Activated naive CD4-positive, alpha-beta T cell treated with anti-CD3 and anti-CD28 coated beads for 36 hours (primary cell): ENCODE results near the gene PKHD1. TPM values are rescaled to one million over a fixed set of nuclear protein-coding genes. Genes with fewer than 3 reads are reported as not detected.

ENCODE experiments used
- CTCF ChIA-PET: fragments of 350-600 bp; sonication (Branson Sonifier 250); formaldehyde crosslinking; loops from one replicate; lab custom pipeline; 2021; ENCODE audit warnings: antibody characterized with exemption; lab: Charles Lee
- DNase-seq: peaks from one replicate; pipeline ENCODE4 v3.0.0-alpha.2; 2020
- H3K27ac Mint-ChIP-seq: one replicate; pipeline ENCODE4 v1.8.0; 2021; ENCODE audit warnings: mild to moderate bottlenecking, mixed read lengths
- H3K27me3 Mint-ChIP-seq: one replicate; pipeline ENCODE4 v1.8.0; 2021; ENCODE audit warnings: low read depth, mixed read lengths
- H3K36me3 Mint-ChIP-seq: one replicate; pipeline ENCODE4 v1.8.0; 2021; ENCODE audit warnings: low read depth, mixed read lengths
- H3K4me1 Mint-ChIP-seq: one replicate; pipeline ENCODE4 v1.8.0; 2021; ENCODE audit warnings: low read depth, mixed read lengths
- H3K4me3 Mint-ChIP-seq: one replicate; pipeline ENCODE4 v1.8.0; 2021; ENCODE audit warnings: mild to moderate bottlenecking, moderate library complexity, mixed read lengths
- H3K9me3 Mint-ChIP-seq: one replicate; pipeline ENCODE4 v1.8.0; 2021; ENCODE audit warnings: mixed read lengths
- intact Hi-C: fragments of 100-400 bp; cut with micrococcal nuclease; formaldehyde crosslinking; loops from one replicate; pipeline ENCODE4 v1.15.1; 2023
- total RNA-seq, 2 experiments: library from RNA; stranded (reverse); gene quantifications; one replicate each; pipeline ENCODE4 v1.2.3, GENCODE V29; 2021

The PKHD1 gene
- total RNA-seq, 2 experiments from 2014 or later = not detected

DNA sequence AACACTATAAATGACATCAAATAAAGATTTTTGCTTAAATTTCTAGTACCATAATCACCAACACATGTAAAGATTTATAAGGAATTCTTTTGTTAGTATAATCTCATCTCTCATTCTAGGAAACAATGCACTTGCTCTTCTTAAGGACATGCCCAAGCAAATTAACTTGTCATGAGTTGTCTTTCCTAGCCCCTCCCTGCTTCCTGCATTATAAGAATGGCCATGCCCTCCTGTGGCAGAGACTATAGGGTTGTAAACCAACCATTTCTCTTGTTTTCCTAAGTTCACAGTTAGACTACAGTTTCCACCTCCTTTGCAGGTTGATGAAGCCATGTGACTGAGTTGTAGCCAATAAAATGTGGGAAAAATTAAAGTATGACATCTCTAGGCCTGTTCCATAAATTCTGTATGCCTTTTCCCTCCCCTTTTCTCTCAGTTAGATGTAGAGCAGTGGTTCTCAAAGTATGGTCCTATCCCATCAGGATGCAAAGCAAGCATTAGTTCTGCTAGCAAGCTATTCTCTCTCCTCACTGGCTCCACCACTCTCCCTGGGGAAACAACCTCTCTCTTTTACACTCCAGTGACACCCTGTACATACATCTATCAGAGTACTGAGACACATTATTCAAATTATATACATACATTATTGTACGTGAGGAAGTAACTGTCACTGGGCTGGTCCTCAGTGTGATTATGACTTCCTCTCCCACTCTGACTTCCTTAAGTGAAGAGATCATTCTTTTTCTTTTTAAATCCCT lies 295.0 kb downstream of the PKHD1 start:
- H3K9me3 Mint-ChIP-seq = peaks cover 10% of the 10 kb centered on the region
- CTCF ChIA-PET = no interaction called here
- H3K36me3 Mint-ChIP-seq = no peaks in the 10 kb centered on the region

GRCh38 chr6:51790946-51791345 lies 296.5 kb downstream of the PKHD1 start:
- no peaks in the 10 kb centered on the region for H3K36me3 Mint-ChIP-seq
- H3K9me3 Mint-ChIP-seq = peaks cover 4% of the 10 kb centered on the region
- CTCF ChIA-PET = no interaction called here
- no peaks in the 10 kb centered on the region for H3K27me3 Mint-ChIP-seq
- no peak for DNase-seq
- no peak overlapping the region for H3K4me3 Mint-ChIP-seq
- no peak overlapping the region for H3K27ac Mint-ChIP-seq
- no peaks in the 10 kb centered on the region for H3K4me1 Mint-ChIP-seq
- intact Hi-C loops = no loop called here

More for the DNA sequence above, 295.0 kb downstream of the PKHD1 start:
- no peaks in the 10 kb centered on the region for H3K4me1 Mint-ChIP-seq
- no peak overlapping the region for H3K27ac Mint-ChIP-seq
- DNase-seq = no peak
- no peak overlapping the region for H3K4me3 Mint-ChIP-seq
- no peaks in the 10 kb centered on the region for H3K27me3 Mint-ChIP-seq
- intact Hi-C loops = no loop called here

DNA sequence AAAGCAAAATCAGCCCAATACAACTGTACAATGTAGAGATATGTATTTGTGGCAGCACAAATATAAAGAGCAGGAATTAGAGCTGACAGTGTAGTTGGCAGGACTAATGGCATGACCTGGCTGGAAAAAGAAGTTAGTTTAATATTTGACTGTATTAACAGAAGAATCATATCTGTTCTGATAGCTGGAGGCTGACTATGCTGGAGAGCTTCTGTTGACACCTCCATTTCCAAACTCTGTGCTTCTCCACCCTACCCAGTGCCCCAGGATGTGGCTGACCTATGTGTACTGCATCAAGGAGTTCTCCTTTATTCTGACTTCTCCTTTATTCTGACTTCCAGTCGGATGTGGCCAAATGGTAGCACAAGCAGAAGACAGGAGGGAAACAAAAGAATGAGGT lies 299.3 kb downstream of the PKHD1 start:
- Mint-ChIP-seq H3K36me3 (no peaks in the 10 kb centered on the region), H3K4me3 (no peak overlapping the region), H3K27ac (no peak overlapping the region), H3K27me3 (no peaks in the 10 kb centered on the region), H3K9me3 (no peaks in the 10 kb centered on the region), H3K4me1 (no peaks in the 10 kb centered on the region)
- CTCF ChIA-PET = no interaction called here
- no peak for DNase-seq
- intact Hi-C loops = no loop called here

GRCh38 chr6:51778666-51779065 lies 308.7 kb downstream of the PKHD1 start:
- no peaks in the 10 kb centered on the region for H3K36me3 Mint-ChIP-seq
- intact Hi-C loops = no loop called here
- H3K4me3 Mint-ChIP-seq = no peak overlapping the region
- H3K4me1 Mint-ChIP-seq = no peaks in the 10 kb centered on the region
- CTCF ChIA-PET = no interaction called here
- H3K27ac Mint-ChIP-seq = no peak overlapping the region
- H3K9me3 Mint-ChIP-seq = no peaks in the 10 kb centered on the region
- no peaks in the 10 kb centered on the region for H3K27me3 Mint-ChIP-seq
- DNase-seq = no peak

DNA sequence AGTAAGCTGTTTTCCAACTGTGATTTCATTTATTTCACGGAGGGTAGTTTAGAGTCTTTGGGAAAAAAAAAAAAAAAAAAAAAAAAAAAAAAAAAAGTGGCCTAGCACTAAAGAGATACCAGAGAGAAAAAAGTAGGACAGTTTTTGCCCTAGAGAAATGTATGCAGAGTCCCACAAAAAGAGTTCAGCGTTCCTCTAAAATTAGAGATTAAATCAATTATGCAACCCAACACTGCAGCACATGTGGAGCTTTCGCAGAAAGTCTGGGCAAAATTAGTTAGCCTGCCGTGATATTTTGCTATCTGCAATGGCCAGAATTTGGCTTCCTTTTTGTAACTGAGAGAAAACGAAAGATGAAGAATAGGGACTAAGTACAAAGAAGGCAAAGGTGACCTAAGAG lies 309.8 kb downstream of the PKHD1 start:
- intact Hi-C loops = no loop called here
- no peak overlapping the region for H3K4me3 Mint-ChIP-seq
- H3K27me3 Mint-ChIP-seq = no peaks in the 10 kb centered on the region

DNA sequence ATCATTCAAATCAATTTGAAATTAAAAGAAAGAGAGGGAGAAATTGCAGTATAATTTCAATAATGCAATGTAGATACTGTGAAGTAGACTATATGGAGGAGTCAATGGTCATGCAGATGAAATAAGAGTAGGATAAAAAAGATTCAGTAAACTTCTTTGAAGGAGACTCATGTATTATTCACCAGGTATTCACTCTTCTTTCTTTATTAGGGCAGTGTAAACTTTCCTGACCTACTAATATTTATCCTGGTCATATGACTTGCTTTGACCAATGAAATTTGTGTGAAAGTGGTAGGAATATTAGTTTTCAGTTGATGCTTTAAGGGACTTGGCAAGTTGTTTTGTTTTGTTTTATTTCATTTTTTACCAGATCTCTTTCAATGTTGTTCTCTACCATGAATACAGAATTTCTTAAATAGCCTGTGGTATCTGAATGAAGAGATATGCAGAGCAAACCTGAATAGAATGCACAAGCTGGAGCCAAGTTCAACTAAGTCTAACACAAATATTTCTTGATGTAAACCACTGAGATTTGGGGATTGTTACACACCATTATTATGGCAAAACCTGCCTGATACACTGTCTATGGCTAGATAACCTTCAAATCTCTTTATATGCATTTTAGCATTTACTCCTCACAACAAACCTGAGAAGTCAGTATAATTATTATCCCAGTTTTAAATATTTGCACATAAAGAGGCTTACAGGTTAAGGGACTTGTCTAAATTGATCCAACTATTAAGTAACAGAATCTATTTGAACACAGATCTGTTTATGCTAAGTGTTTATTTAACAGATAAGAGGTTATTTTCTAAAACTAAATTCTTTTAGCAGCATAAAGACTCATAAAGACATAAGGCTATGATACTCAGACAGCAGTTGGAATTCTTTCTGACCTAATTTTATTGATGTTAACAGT lies 311.2 kb downstream of the PKHD1 start:
- intact Hi-C loops = no loop called here
- H3K36me3 Mint-ChIP-seq = no peaks in the 10 kb centered on the region
- CTCF ChIA-PET = no interaction called here
- no peaks in the 10 kb centered on the region for H3K4me1 Mint-ChIP-seq
- no peaks in the 10 kb centered on the region for H3K9me3 Mint-ChIP-seq
- no peak overlapping the region for H3K27ac Mint-ChIP-seq
- no peaks in the 10 kb centered on the region for H3K27me3 Mint-ChIP-seq
- no peak for DNase-seq
- no peak overlapping the region for H3K4me3 Mint-ChIP-seq

More for the DNA sequence above, 309.8 kb downstream of the PKHD1 start:
- CTCF ChIA-PET = no interaction called here
- H3K36me3 Mint-ChIP-seq = no peaks in the 10 kb centered on the region
- no peak overlapping the region for H3K27ac Mint-ChIP-seq
- no peaks in the 10 kb centered on the region for H3K4me1 Mint-ChIP-seq
- no peak for DNase-seq
- H3K9me3 Mint-ChIP-seq = no peaks in the 10 kb centered on the region

GRCh38 chr6:51768087-51768486 lies 319.3 kb downstream of the PKHD1 start:
- intact Hi-C loops = no loop called here

GRCh38 chr6:51765230-51765629 lies 322.2 kb downstream of the PKHD1 start:
- H3K27me3 Mint-ChIP-seq = no peaks in the 10 kb centered on the region
- no peak overlapping the region for H3K4me3 Mint-ChIP-seq
- intact Hi-C loops = no loop called here
- H3K36me3 Mint-ChIP-seq = no peaks in the 10 kb centered on the region
- DNase-seq = no peak
- H3K4me1 Mint-ChIP-seq = no peaks in the 10 kb centered on the region
- no peak overlapping the region for H3K27ac Mint-ChIP-seq
- peaks cover 11% of the 10 kb centered on the region for H3K9me3 Mint-ChIP-seq
- CTCF ChIA-PET = no interaction called here

More at GRCh38 chr6:51768087-51768486, 319.3 kb downstream of the PKHD1 start:
- no peaks in the 10 kb centered on the region for H3K4me1 Mint-ChIP-seq
- H3K27ac Mint-ChIP-seq = no peak overlapping the region
- peaks cover 9% of the 10 kb centered on the region for H3K9me3 Mint-ChIP-seq
- DNase-seq = no peak
- CTCF ChIA-PET = no interaction called here
- H3K4me3 Mint-ChIP-seq = no peak overlapping the region
- no peaks in the 10 kb centered on the region for H3K27me3 Mint-ChIP-seq
- H3K36me3 Mint-ChIP-seq = no peaks in the 10 kb centered on the region

- no peaks in the 10 kb centered on the region for H3K27me3 Mint-ChIP-seq
- H3K4me3 Mint-ChIP-seq = no peak overlapping the region
- CTCF ChIA-PET = interaction anchor here (0.6 kb wide), 1 partner anchor 623 kb away, joined by 3 read pairs; no protein-coding TSS in a partner anchor
- no peaks in the 10 kb centered on the region for H3K4me1 Mint-ChIP-seq
- H3K9me3 Mint-ChIP-seq = peaks cover under 1% of the 10 kb centered on the region
- H3K27ac Mint-ChIP-seq = no peak overlapping the region
- no peaks in the 10 kb centered on the region for H3K36me3 Mint-ChIP-seq
- peak; percentile 15 for DNase-seq
- intact Hi-C loops = loop anchor here (5.0 kb wide), 1 partner anchor 936 kb away; the partner anchor contains the start of gene TFAP2B
These were observed 333.8 kb downstream of the PKHD1 start for GRCh38 chr6:51753635-51754034.

GRCh38 chr6:51743999-51744398 lies 343.4 kb downstream of the PKHD1 start:
- intact Hi-C loops = no loop called here
- DNase-seq = no peak
- Mint-ChIP-seq H3K36me3 (no peaks in the 10 kb centered on the region), H3K27me3 (no peaks in the 10 kb centered on the region), H3K27ac (no peak overlapping the region), H3K4me1 (no peaks in the 10 kb centered on the region), H3K9me3 (peaks cover 1% of the 10 kb centered on the region), H3K4me3 (no peak overlapping the region)
- CTCF ChIA-PET = no interaction called here

- H3K9me3 Mint-ChIP-seq = no peaks in the 10 kb centered on the region
- no peaks in the 10 kb centered on the region for H3K27me3 Mint-ChIP-seq
- intact Hi-C loops = no loop called here
- no peaks in the 10 kb centered on the region for H3K4me1 Mint-ChIP-seq
- CTCF ChIA-PET = no interaction called here
- DNase-seq = no peak
- no peaks in the 10 kb centered on the region for H3K36me3 Mint-ChIP-seq
- no peak overlapping the region for H3K27ac Mint-ChIP-seq
- no peak overlapping the region for H3K4me3 Mint-ChIP-seq
These were observed 346.8 kb downstream of the PKHD1 start for GRCh38 chr6:51740658-51741057.

GRCh38 chr6:51738614-51739013 lies 348.8 kb downstream of the PKHD1 start:
- Mint-ChIP-seq H3K27ac (no peak overlapping the region), H3K4me1 (no peaks in the 10 kb centered on the region), H3K27me3 (no peaks in the 10 kb centered on the region), H3K36me3 (no peaks in the 10 kb centered on the region), H3K4me3 (no peak overlapping the region), H3K9me3 (no peaks in the 10 kb centered on the region)
- intact Hi-C loops = no loop called here
- DNase-seq = no peak
- CTCF ChIA-PET = no interaction called here
